PC-3 (cell line): ENCODE measurements around the gene NREP.

Source experiments
- EZH2 ChIP-seq: fragments of 300-600 bp; sonication (generic); IDR thresholded peaks from one replicate; pipeline ENCODE4 v1.6.1; 2017; ENCODE audit warnings: antibody characterized with exemption, mild to moderate bottlenecking, low read length; ENCODE audit not compliant: unreplicated experiment
- TF ChIP-seq, protein P1 (sequence below): fragments of 300-600 bp; sonication (generic); conservative IDR thresholded peaks from 2 replicates; pipeline ENCODE4 v1.5.1; 2017; ENCODE audit warnings: antibody characterized with exemption, low read depth, mild to moderate bottlenecking, low read length

DNA sequence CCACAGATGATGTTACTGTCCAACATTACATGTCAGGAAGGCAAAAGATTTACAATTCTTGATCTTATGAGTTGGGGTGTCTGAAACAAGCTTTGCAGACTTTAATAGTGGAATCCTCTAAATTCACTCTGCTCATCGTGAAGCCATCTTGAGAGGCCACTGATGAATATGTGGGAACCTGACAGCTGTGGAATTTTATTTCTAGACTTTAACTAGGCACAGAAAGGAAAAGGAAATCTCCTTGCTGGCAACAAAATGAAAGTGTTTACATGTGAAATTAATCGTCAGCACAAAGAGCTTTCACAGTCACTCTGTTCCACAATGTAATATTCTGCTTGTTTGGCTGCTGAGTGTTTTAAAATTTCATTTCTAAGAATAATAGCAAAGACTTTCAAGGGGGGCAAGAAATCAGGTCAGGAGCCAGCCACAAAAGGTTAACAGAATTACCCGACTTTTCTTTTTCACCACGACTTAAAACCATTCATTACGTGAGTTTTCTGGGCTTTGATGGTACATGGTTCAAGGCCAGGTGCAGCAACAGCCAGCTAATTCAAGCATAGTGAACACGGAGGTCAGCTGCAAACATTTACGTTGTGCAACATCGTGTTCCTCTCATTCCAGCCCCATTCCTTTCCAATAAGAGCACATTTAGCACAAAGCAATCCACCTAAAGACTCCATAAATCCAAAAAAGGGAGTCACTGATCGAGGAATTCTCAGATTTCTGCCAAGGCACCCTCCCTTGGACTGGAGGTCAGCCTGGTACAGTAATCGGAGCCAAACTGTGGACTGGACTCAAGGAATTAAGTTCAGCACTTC, 14.6 kb downstream of the NREP start:
- TF ChIP-seq, protein P1, sequence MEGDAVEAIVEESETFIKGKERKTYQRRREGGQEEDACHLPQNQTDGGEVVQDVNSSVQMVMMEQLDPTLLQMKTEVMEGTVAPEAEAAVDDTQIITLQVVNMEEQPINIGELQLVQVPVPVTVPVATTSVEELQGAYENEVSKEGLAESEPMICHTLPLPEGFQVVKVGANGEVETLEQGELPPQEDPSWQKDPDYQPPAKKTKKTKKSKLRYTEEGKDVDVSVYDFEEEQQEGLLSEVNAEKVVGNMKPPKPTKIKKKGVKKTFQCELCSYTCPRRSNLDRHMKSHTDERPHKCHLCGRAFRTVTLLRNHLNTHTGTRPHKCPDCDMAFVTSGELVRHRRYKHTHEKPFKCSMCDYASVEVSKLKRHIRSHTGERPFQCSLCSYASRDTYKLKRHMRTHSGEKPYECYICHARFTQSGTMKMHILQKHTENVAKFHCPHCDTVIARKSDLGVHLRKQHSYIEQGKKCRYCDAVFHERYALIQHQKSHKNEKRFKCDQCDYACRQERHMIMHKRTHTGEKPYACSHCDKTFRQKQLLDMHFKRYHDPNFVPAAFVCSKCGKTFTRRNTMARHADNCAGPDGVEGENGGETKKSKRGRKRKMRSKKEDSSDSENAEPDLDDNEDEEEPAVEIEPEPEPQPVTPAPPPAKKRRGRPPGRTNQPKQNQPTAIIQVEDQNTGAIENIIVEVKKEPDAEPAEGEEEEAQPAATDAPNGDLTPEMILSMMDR: no peak
- no peak for TF ChIP-seq EZH2
